ENCODE results near the gene TNF.

Gene TNF

GRCh38 chr6:31531162-31531561 is 44.2 kb upstream of the TNF start:
- no peak overlapping the region for H3K4me3 ChIP-seq (ENCODE audit: low read length)
- H3K4me2 ChIP-seq (ENCODE audit: low read length), result no peak overlapping the region
- no peak overlapping the region for H3K27ac ChIP-seq (ENCODE audit: low read depth, low read length)
- H3K79me2 ChIP-seq (ENCODE audit: control insufficient read depth, low read length), result peaks cover 28% of the 10 kb centered on the region
- no peaks in the 10 kb centered on the region for H3K9me2 ChIP-seq (replicated peaks; ENCODE audit: control insufficient read depth, low read length)
- H3F3A ChIP-seq (ENCODE audit: control insufficient read depth, insufficient read depth), result peaks cover 57% of the 10 kb centered on the region
- H3K36me3 ChIP-seq (ENCODE audit: control insufficient read depth, low read length), result peaks cover 72% of the 10 kb centered on the region
- H3K9me3 ChIP-seq (ENCODE audit: control insufficient read depth, insufficient read depth, low read length), result no peaks in the 10 kb centered on the region
- peaks cover 4% of the 10 kb centered on the region; the same call in 1 of the 2 replicates for H3K4me1 ChIP-seq (ENCODE audit: control insufficient read depth, low read length)
- no peaks in the 10 kb centered on the region for H3K27me3 ChIP-seq (ENCODE audit: control insufficient read depth, low read length)
- peaks cover 28% of the 10 kb centered on the region for H4K20me1 ChIP-seq (ENCODE audit: control insufficient read depth, insufficient read depth, low read depth, low read length)
- TF ChIP-seq CTCF (IDR thresholded peaks at IDR 0.05; ENCODE audit: low read depth, low read length, poor library complexity, severe bottlenecking), result no peak
- no peak for TF ChIP-seq EZH2phosphoT487 (IDR thresholded peaks at IDR 0.05; ENCODE audit: borderline replicate concordance, low read length)

DNA sequence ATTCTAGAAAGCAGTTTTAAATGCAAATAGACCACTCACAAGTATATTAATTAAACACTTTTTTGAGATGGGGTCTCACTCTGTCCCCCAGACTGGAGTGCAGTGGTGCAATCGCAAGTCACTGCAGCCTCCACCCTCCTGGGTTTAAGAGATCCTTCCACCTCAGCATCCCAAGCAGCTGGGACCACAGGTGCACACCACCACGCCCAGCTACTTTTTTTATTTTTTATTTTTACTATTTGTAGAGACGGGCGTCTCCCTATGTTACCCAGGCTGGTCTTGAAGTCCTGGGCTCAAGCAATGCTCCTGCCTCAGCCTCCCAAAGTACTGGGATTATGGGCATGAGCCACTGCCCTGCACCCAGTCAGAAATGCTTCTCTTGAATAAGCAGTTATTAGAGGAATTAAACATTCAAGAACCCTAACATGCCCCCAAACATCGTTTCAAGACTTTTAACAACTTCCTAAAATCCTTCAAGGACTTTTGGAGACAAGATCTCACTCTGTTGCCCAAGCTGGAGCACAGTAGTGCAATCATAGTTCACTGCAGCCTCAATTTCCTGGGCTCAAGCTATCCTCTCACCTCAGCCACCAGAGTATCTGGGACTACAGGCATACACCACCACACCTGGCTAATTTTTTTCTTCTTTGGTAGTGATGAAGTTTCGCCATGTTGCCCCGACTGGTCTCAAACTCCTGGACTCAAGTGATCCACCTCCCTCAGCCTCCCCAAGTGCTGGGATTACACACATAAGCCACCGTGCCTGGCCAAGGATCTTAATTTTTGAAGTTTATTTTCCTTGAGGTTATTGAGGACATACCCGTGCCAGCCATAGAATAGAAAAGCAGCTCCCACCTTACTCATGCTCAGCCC is 43.4 kb upstream of the TNF start:
- peaks cover 4% of the 10 kb centered on the region; the same call in 1 of the 2 replicates for H3K4me1 ChIP-seq (ENCODE audit: control insufficient read depth, low read length)
- peaks cover 80% of the 10 kb centered on the region for H3K36me3 ChIP-seq (ENCODE audit: control insufficient read depth, low read length)
- no peak for TF ChIP-seq EZH2phosphoT487 (IDR thresholded peaks at IDR 0.05; ENCODE audit: borderline replicate concordance, low read length)
- no peak for TF ChIP-seq CTCF (IDR thresholded peaks at IDR 0.05; ENCODE audit: low read depth, low read length, poor library complexity, severe bottlenecking)
- no peaks in the 10 kb centered on the region for H3K27me3 ChIP-seq (ENCODE audit: control insufficient read depth, low read length)
- no peak overlapping the region for H3K4me3 ChIP-seq (ENCODE audit: low read length)
- H3K9me2 ChIP-seq (replicated peaks; ENCODE audit: control insufficient read depth, low read length), result no peaks in the 10 kb centered on the region
- H3K79me2 ChIP-seq (ENCODE audit: control insufficient read depth, low read length), result peaks cover 36% of the 10 kb centered on the region
- no peaks in the 10 kb centered on the region for H3K9me3 ChIP-seq (ENCODE audit: control insufficient read depth, insufficient read depth, low read length)
- H3F3A ChIP-seq (ENCODE audit: control insufficient read depth, insufficient read depth), result peaks cover 59% of the 10 kb centered on the region
- H4K20me1 ChIP-seq (ENCODE audit: control insufficient read depth, insufficient read depth, low read depth, low read length), result peaks cover 33% of the 10 kb centered on the region
- H3K4me2 ChIP-seq (ENCODE audit: low read length), result no peak overlapping the region
- no peak overlapping the region for H3K27ac ChIP-seq (ENCODE audit: low read depth, low read length)

DNA sequence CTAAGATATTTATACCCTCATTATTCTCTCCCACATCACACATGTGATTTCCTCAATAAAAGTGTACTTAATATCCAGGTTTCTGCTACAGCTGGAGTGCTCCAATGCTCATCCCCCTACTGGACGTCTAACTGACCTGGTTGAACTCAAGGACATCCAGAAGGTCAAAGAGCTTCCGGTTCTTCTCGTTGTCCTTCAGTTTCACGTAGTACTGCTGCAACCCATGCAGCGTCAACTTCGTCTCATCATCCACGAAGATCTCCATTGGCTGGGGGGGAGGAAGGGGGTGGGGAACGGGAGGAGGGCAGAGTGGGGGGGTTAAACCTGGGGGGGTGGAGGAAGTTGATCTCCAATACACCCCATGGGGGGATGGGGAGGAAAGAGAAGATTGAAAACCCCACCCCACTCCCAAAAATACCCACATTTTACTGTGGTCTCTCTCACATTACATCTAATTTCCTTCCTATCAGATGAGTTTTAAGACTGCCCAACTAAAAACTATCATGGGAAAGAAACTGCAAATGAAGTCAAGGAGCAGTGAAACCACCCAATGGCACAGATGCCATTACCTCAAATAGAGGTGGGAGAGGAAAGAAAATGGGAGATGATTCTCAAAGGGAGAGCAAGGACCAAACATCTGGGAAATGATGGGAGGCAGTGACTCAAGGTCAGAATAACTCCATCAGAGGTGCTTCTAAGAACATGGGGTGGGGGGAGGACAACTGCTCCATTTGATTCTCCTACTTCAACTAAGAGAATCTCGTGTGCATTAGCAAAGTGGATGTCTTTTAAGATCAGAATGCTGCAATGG is 42.5 kb upstream of the TNF start:
- TF ChIP-seq EZH2phosphoT487 (IDR thresholded peaks at IDR 0.05; ENCODE audit: borderline replicate concordance, low read length), result no peak
- TF ChIP-seq CTCF (IDR thresholded peaks at IDR 0.05; ENCODE audit: low read depth, low read length, poor library complexity, severe bottlenecking), result no peak
- Histone ChIP-seq H3K9me2 (replicated peaks; ENCODE audit: control insufficient read depth, low read length) (no peaks in the 10 kb centered on the region), H3K4me2 (ENCODE audit: low read length) (no peak overlapping the region), H3K9me3 (ENCODE audit: control insufficient read depth, insufficient read depth, low read length) (no peaks in the 10 kb centered on the region), H3K36me3 (ENCODE audit: control insufficient read depth, low read length) (peaks cover 88% of the 10 kb centered on the region), H3K27me3 (ENCODE audit: control insufficient read depth, low read length) (no peaks in the 10 kb centered on the region), H3K79me2 (ENCODE audit: control insufficient read depth, low read length) (peaks cover 45% of the 10 kb centered on the region), H4K20me1 (ENCODE audit: control insufficient read depth, insufficient read depth, low read depth, low read length) (peaks cover 33% of the 10 kb centered on the region), H3K27ac (ENCODE audit: low read depth, low read length) (no peak overlapping the region), H3K4me3 (ENCODE audit: low read length) (no peak overlapping the region), H3K4me1 (ENCODE audit: control insufficient read depth, low read length) (peaks cover 4% of the 10 kb centered on the region; the same call in 1 of the 2 replicates), H3F3A (ENCODE audit: control insufficient read depth, insufficient read depth) (peaks cover 54% of the 10 kb centered on the region)
